Measurements from ENCODE around the gene GFPT2. TPM values are rescaled to one million over a fixed set of nuclear protein-coding genes. Genes with fewer than 3 reads are reported as not detected.

The GFPT2 gene
- not detected in 2 replicates for total RNA-seq

GRCh38 chr5:180353048-180353979 lies at the start of gene GFPT2:
TSS of gene GFPT2 (minus strand) at chr5:180353336. CDS start at chr5:180353217, 119 bp downstream.
- intact Hi-C loops (cut with micrococcal nuclease): loop anchor here (2.0 to 10.0 kb wide), 2 partner anchors 141 to 455 kb away; partner anchors contain the start of gene CNOT6

GRCh38 chr5:180402716-180403115 lies 49.6 kb upstream of the GFPT2 start:
- intact Hi-C loops (cut with micrococcal nuclease): no loop called here

GRCh38 chr5:180401229-180401907 lies 48.2 kb upstream of the GFPT2 start:
- intact Hi-C loops (cut with micrococcal nuclease): no loop called here

- intact Hi-C loops (cut with micrococcal nuclease): no loop called here
Observed at GRCh38 chr5:180400416-180400815, 47.3 kb upstream of the GFPT2 start.

GRCh38 chr5:180399401-180400215 lies 46.5 kb upstream of the GFPT2 start:
- intact Hi-C loops (cut with micrococcal nuclease): no loop called here

GRCh38 chr5:180396926-180397325 lies 43.8 kb upstream of the GFPT2 start:
- intact Hi-C loops (cut with micrococcal nuclease): no loop called here

- intact Hi-C loops (cut with micrococcal nuclease): no loop called here
Observed at GRCh38 chr5:180395540-180396274, 42.6 kb upstream of the GFPT2 start.

- intact Hi-C loops (cut with micrococcal nuclease): no loop called here
Observed at GRCh38 chr5:180394031-180394636, 41.0 kb upstream of the GFPT2 start.

GRCh38 chr5:180391276-180391675 lies 38.1 kb upstream of the GFPT2 start:
- intact Hi-C loops (cut with micrococcal nuclease): no loop called here

GRCh38 chr5:180390441-180391190 lies 37.5 kb upstream of the GFPT2 start:
- intact Hi-C loops (cut with micrococcal nuclease): no loop called here

- intact Hi-C loops (cut with micrococcal nuclease): no loop called here
Observed at GRCh38 chr5:180389252-180390101, 36.3 kb upstream of the GFPT2 start.

- intact Hi-C loops (cut with micrococcal nuclease): no loop called here
Observed at GRCh38 chr5:180387798-180388197, 34.7 kb upstream of the GFPT2 start.

GRCh38 chr5:180382926-180383325 lies 29.8 kb upstream of the GFPT2 start:
- intact Hi-C loops (cut with micrococcal nuclease): no loop called here

GRCh38 chr5:180381851-180382480 lies 28.8 kb upstream of the GFPT2 start:
- intact Hi-C loops (cut with micrococcal nuclease): no loop called here

GRCh38 chr5:180381428-180381827 lies 28.3 kb upstream of the GFPT2 start:
- intact Hi-C loops (cut with micrococcal nuclease): no loop called here

GRCh38 chr5:180380856-180381255 lies 27.7 kb upstream of the GFPT2 start:
- intact Hi-C loops (cut with micrococcal nuclease): no loop called here

- intact Hi-C loops (cut with micrococcal nuclease): no loop called here
Observed at GRCh38 chr5:180380441-180380840, 27.3 kb upstream of the GFPT2 start.

GRCh38 chr5:180379355-180380070 lies 26.4 kb upstream of the GFPT2 start:
- intact Hi-C loops (cut with micrococcal nuclease): no loop called here

Measured in T-helper 2 cell treated with Interferon-gamma antibody and Interleukin-4, amounts not matched to agents 100 ng/mL and 5 ng/mL, for 36 hours (primary cell).